ENCODE measurements around the gene SPARC.
"Not testable (repeated sequence)": the region's sequence is repeated elsewhere in the genome, so short reads cannot be mapped to it uniquely, and the experiment has no call there.

SPARC gene

GRCh38 chr5:151699071-151699901 lies 12.6 kb upstream of the SPARC start:
- no peak for DNase-seq

GRCh38 chr5:151698081-151698480 lies 11.4 kb upstream of the SPARC start:
- not testable (repeated sequence) for DNase-seq

- DNase-seq = no peak
Observed at GRCh38 chr5:151697452-151697851, 10.7 kb upstream of the SPARC start.

- DNase-seq = no peak
Observed at GRCh38 chr5:151696470-151697061, 9.9 kb upstream of the SPARC start.

DNA sequence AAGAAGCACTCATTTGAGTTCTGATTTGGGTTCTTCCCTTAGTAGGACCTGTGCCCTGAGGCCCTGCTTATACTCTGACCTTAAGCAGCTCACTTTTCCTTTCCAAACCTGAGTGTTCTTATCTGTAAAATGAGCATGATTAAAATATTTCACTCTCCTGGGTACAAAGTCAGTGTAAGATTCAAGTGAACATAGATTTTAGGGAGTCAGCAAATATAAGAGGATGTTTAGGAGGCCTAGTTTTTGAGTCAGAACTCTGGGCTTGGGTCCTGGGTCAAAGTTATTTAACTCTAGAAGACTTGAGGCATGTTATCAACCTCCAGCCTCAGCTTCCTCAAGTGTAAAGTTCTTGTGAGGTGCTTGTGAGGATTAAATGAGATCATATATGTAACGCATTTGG lies 8.7 kb upstream of the SPARC start:
- DNase-seq = no peak

- DNase-seq = no peak
Observed at GRCh38 chr5:151694035-151694485, 7.3 kb upstream of the SPARC start.

DNA sequence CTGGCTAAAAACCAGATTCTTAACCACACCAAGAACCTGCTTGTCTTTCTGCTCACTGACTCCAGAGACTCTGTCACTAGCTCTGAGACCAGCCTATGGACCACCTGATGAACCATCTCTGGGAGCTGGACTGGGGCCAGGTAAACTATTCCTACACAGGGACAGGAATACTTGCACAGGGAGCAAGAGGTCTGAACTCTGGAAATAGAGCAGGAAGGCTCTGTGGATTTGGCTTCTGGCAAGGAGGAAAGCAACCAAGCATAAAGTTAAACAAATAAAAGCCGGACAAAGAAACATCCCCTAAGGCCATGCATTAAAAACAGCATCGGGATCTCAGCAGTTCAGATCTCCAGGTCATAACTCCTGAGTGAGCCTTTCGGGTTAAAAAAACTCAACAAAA lies 5.6 kb upstream of the SPARC start:
- no peak for DNase-seq

- no peak for DNase-seq
Observed at GRCh38 chr5:151691706-151692105, 5.0 kb upstream of the SPARC start.

DNA sequence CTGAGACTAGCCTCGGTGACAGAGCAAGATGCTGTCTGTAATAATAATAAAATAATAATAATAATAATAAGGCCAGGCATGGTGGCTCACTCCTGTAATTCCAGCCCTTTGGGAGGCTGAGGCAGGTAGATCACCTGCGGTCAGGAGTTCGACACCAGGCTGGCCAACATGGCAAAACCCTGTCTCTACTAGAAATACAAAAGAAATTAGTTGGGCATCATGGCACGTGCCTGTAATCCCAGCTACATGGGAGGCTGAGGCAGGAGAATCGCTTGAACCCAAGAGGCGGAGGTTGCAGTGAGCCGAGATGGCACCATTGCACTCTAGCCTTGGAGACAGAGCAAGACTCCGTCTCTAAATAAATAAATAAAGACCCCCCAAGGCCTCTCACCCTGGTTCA lies 2.9 kb upstream of the SPARC start:
- not testable (repeated sequence) for DNase-seq

DNA sequence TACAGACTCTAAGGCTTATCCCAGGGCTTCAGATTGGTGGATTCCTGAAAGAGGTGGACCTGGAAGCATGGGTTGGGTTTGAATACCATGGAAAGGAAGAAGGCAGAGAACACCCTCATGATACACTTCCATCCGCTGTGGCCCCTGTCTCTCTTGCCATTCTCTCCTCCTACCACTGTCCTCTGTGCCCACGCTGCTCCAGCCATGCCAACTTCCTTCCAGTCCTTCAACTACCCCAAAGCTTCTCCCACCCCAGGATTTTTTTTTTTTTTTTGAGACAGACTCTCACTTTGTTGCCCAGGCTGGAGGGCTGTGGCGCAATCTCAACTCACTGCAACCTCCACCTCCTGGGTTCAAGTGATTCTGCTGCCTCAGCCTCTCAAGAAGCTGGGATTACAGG lies 1.7 kb upstream of the SPARC start:
- DNase-seq = no peak

- no peak for DNase-seq
Observed at GRCh38 chr5:151685749-151686673, 704 bp downstream of the SPARC start.

GRCh38 chr5:151684690-151685361 lies 1.9 kb downstream of the SPARC start:
- DNase-seq = no peak

- no peak for DNase-seq
Observed at GRCh38 chr5:151683986-151684588, 2.6 kb downstream of the SPARC start.

- DNase-seq = no peak
Observed at GRCh38 chr5:151683444-151683843, 3.3 kb downstream of the SPARC start.

DNA sequence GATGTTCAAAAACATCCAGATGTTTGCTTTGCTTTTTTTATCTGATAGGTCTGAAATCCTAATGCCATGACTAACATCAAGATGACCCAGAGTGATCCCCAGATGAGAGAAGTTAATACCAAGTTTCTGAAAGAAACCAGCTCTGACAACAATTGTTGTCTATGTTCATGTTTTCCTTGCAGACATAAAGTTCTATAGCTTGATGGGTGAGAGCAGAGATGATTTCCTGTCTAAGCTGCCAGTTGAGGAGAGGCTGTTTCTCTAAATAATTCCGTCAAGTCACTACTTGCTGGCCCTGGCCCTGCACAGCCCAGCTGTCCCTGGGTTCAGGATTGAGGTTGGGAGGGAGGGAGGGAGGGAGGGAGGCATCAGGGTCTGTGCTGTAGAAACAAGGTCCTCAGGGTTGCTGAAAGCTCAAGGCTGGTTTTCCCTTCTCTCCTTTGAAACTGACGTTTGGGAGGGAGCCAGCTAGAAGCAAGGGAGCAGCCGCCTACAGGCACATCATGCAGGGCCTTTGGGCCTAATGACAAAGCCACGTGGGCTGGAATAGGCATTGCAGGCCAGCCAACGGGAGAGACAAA lies 3.9 kb downstream of the SPARC start:
- DNase-seq = no peak

- DNase-seq = no peak
Observed at GRCh38 chr5:151682240-151682639, 4.5 kb downstream of the SPARC start.

- no peak for DNase-seq
Observed at GRCh38 chr5:151680944-151681427, 5.7 kb downstream of the SPARC start.

DNA sequence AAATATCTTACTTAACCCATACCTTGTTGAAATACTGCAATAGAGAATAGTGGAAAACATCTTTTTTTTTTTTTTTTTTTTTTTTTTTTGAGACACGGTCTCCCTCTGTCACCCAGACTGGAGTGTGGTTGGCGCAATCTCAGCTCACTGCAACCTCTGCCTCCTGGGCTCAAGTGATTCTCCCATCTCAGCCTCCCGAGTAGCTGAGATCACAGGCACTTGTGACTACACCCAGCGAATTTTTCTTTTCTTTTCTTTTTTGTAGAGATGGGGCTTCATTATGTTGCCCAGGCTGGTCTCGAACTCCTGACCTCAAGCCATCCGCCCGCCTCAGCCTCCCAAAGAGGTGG lies 6.6 kb downstream of the SPARC start:
- DNase-seq = not testable (repeated sequence)

GRCh38 chr5:151679421-151680155 lies 7.1 kb downstream of the SPARC start:
- no peak for DNase-seq

DNA sequence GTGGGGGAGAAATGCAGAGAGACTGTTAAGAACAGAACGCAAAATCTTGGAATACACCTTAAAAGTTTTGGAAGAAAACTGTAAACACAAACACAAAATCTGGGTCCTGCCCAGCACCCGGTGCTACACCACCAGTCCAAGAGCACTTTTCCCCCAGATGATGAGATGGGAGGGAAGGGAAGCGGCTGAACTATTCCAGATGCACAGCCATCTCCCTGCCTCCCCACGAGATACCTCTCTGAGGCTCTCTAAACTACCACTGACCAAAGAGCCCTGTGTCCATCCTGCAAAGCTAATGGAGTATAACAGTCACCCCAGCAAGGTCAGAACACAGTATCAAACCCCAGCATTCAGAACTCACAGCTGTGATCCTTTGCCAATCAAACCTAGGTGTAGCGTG lies 8.0 kb downstream of the SPARC start:
- no peak for DNase-seq

All from activated CD4-positive, CD25-positive, alpha-beta regulatory T cell treated with anti-CD3 and anti-CD28 coated beads, Interleukin-2, amount 50 U/mL, for 72 hours (primary cell).